Measurements from ENCODE around the gene RGS3. TPM values are rescaled to one million over a fixed set of nuclear protein-coding genes. Genes with fewer than 3 reads are reported as not detected.

The RGS3 gene
- total and polyA plus RNA-seq, 2 of the 13 experiments (the other 11 are each of a cell fraction or from before 2014, with no cell fraction given) = 17.1 to 28.8 TPM

DNA sequence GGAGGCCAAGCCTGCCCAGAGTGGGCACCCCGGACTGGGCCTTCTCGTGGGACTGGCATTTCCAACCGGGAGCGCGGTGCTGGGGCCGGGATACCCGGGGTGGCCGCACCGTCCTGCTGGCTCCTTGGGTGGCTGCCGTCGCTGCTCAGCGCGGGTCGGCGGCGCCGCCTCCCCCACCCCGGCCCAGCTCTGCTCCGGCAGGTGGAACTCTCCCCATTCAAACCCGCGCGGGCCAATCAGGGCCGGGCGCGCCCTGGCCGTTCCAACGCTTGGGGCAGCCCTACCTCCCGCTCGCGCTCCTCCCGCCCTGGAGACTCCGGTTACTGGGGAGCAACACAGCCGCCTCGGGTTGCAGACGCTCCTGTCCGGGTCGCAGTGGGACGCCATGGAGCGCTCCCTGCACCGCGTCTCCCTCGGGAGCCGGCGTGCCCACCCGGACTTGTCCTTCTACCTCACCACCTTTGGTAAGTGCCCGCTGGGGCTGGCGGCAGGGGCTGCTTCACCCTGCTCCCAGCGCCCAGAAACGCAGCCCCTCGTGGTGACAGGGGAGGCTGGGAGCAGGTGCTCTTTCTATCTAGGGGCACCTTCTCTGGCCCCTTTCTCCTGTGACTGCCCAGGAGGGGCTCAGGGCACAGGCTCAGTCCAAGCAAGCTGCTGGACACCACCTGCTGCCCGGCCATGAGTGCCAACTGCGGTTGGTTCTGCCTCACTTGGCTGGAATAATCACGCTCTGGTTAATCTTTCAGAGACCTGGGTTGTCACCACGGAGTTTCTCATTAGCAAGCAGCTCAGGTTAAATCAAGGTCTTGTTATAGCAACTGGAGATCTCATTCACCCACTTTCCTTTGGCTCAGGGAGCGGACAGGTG lies at the start of gene RGS3 (continued):
- TF ChIP-seq, protein P1, sequence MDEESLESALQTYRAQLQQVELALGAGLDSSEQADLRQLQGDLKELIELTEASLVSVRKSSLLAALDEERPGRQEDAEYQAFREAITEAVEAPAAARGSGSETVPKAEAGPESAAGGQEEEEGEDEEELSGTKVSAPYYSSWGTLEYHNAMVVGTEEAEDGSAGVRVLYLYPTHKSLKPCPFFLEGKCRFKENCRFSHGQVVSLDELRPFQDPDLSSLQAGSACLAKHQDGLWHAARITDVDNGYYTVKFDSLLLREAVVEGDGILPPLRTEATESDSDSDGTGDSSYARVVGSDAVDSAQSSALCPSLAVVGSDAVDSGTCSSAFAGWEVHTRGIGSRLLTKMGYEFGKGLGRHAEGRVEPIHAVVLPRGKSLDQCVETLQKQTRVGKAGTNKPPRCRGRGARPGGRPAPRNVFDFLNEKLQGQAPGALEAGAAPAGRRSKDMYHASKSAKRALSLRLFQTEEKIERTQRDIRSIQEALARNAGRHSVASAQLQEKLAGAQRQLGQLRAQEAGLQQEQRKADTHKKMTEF (CRISPR knock-in tag; IDR thresholded peaks at IDR 0.05) = peak; percentile 70
- TF ChIP-seq, protein P2, sequence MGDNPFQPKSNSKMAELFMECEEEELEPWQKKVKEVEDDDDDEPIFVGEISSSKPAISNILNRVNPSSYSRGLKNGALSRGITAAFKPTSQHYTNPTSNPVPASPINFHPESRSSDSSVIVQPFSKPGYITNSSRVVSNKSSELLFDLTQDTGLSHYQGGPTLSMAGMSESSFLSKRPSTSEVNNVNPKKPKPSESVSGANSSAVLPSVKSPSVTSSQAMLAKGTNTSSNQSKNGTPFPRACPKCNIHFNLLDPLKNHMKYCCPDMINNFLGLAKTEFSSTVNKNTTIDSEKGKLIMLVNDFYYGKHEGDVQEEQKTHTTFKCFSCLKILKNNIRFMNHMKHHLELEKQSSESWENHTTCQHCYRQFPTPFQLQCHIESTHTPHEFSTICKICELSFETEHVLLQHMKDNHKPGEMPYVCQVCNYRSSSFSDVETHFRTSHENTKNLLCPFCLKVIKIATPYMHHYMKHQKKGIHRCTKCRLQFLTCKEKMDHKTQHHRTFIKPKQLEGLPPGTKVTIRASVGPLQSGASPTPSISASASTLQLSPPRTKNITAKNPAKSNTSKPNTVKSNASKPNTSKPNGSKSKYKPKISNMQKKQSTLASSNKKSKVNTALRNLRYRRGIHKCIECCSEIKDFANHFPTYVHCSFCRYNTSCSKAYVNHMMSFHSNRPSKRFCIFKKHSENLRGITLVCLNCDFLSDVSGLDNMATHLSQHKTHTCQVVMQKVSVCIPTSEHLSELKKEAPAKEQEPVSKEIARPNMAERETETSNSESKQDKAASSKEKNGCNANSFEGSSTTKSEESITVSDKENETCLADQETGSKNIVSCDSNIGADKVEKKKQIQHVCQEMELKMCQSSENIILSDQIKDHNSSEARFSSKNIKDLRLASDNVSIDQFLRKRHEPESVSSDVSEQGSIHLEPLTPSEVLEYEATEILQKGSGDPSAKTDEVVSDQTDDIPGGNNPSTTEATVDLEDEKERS (CRISPR knock-in tag; IDR thresholded peaks at IDR 0.05) = no peak
- TF ChIP-seq THYN1 (CRISPR knock-in tag; IDR thresholded peaks at IDR 0.05; ENCODE audit: borderline replicate concordance, low read depth) = no peak
- peak; percentile 39; the same call in 1 of the 2 replicates for TF ChIP-seq MEIS2 (CRISPR knock-in tag; IDR thresholded peaks at IDR 0.05)
- TF ChIP-seq, protein P3, sequence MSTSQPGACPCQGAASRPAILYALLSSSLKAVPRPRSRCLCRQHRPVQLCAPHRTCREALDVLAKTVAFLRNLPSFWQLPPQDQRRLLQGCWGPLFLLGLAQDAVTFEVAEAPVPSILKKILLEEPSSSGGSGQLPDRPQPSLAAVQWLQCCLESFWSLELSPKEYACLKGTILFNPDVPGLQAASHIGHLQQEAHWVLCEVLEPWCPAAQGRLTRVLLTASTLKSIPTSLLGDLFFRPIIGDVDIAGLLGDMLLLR (CRISPR knock-in tag; IDR thresholded peaks at IDR 0.05) = peak; percentile 73; the same call in 1 of the 2 replicates
- peak; percentile 36; the same call in 1 of the 2 replicates for TF ChIP-seq ZNF563 (CRISPR knock-in tag; IDR thresholded peaks at IDR 0.05)
- TF ChIP-seq NR2C2 (CRISPR knock-in tag; IDR thresholded peaks at IDR 0.05; ENCODE audit: borderline replicate concordance) = 0 out of 2 replicates have a peak, but pooled peaks have one; percentile 16
- no peak for TF ChIP-seq PITX1 (CRISPR knock-in tag; IDR thresholded peaks at IDR 0.05)
- TF ChIP-seq NFKBIZ (CRISPR knock-in tag; IDR thresholded peaks at IDR 0.05) = no peak
- TF ChIP-seq ZNF382 (CRISPR knock-in tag; IDR thresholded peaks at IDR 0.05; ENCODE audit: borderline replicate concordance) = no peak
- TF ChIP-seq TEAD3 (CRISPR knock-in tag; optimal IDR thresholded peaks at IDR 0.05; ENCODE audit: borderline replicate concordance) = no peak
- 0 out of 2 replicates have a peak, but pooled peaks have one; percentile 30 for TF ChIP-seq AKAP8 (CRISPR knock-in tag; IDR thresholded peaks at IDR 0.05)
- no peak for TF ChIP-seq MATR3 (CRISPR knock-in tag; IDR thresholded peaks at IDR 0.05)
- TF ChIP-seq ZNF703 (CRISPR knock-in tag; IDR thresholded peaks at IDR 0.05; ENCODE audit: borderline replicate concordance) = no peak
- TF ChIP-seq CC2D1A (CRISPR knock-in tag; IDR thresholded peaks at IDR 0.05) = no peak
- TF ChIP-seq POLR2AphosphoS5 (IDR thresholded peaks at IDR 0.05; ENCODE audit: low read depth, low read length) = peak; percentile 62
- peak; percentile 47; the same call in 1 of the 2 replicates for TF ChIP-seq MED1 (CRISPR knock-in tag; IDR thresholded peaks at IDR 0.05)
- TF ChIP-seq, protein P4, sequence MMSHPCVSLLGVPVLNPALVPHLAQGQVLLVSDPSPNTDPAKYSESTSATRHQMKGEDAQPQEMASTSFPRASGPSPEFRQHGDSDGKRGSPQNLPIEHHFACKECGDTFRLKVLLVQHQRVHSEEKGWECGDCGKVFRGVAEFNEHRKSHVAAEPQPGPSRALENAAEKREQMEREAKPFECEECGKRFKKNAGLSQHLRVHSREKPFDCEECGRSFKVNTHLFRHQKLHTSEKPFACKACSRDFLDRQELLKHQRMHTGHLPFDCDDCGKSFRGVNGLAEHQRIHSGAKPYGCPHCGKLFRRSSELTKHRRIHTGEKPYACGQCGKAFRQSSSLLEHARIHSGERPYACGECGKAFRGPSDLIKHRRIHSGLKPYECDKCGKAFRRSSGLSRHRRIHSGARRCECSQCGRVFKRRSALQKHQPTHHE (CRISPR knock-in tag; IDR thresholded peaks at IDR 0.05; ENCODE audit: borderline replicate concordance) = 0 out of 2 replicates have a peak, but pooled peaks have one; percentile 77
- TF ChIP-seq PRPF4 (IDR thresholded peaks at IDR 0.05; ENCODE audit: low read depth, low read length, poor library complexity, severe bottlenecking) = no peak
- TF ChIP-seq, protein P5, sequence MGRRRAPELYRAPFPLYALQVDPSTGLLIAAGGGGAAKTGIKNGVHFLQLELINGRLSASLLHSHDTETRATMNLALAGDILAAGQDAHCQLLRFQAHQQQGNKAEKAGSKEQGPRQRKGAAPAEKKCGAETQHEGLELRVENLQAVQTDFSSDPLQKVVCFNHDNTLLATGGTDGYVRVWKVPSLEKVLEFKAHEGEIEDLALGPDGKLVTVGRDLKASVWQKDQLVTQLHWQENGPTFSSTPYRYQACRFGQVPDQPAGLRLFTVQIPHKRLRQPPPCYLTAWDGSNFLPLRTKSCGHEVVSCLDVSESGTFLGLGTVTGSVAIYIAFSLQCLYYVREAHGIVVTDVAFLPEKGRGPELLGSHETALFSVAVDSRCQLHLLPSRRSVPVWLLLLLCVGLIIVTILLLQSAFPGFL (CRISPR knock-in tag; IDR thresholded peaks at IDR 0.05) = peak; percentile 64; the same call in 1 of the 2 replicates
- TF ChIP-seq ZNF589 (CRISPR knock-in tag; conservative IDR thresholded peaks at IDR 0.05) = no peak; the same call in 1 of the 2 replicates
